Panc1 (cell line): ENCODE measurements around the gene MIER3. TPM values are rescaled to one million over a fixed set of nuclear protein-coding genes. Genes with fewer than 3 reads are reported as not detected.

ENCODE experiments used
- ATAC-seq: fragments of 200-7000 bp; cut with Tn5 transposase; 2 replicates; pipeline ENCODE4 v1.9.1; 2020; ENCODE audit warnings: mild to moderate bottlenecking, moderate library complexity
- BruUV-seq: library from RNA; stranded (reverse); fragments of 400-500 nt; replicated peaks from 2 replicates; lab custom pipeline; 2021; lab: Mats Ljungman, UMichigan
- CTCF ChIA-PET: fragments of 300-600 bp; sonication (Branson Sonifier 250); formaldehyde crosslinking; loops from one replicate; lab custom pipeline; 2022; ENCODE audit warnings: antibody characterized with exemption; lab: Charles Lee
- POLR2A ChIA-PET: fragments of 300-600 bp; sonication (Branson Sonifier 250); formaldehyde crosslinking; loops from one replicate; lab custom pipeline; 2022; ENCODE audit warnings: antibody characterized with exemption; lab: Charles Lee
- DNase-seq: peaks from one replicate; pipeline ENCODE4 v3.0.0-alpha.2; 2010; ENCODE audit warnings: low read depth, low spot score
- H3K27ac ChIP-seq: 2 replicates; pipeline ENCODE4 v1.5.1; 2011; ENCODE audit warnings: mild to moderate bottlenecking, low read length, inconsistent platforms
- H3K27me3 ChIP-seq: fragments of 200-500 bp; sonication (Bioruptor generic); 2 replicates; pipeline ENCODE4 v1.6.0; 2014; ENCODE audit warnings: low read length, inconsistent platforms; ENCODE audit not compliant: control insufficient read depth, insufficient read depth
- H3K36me3 ChIP-seq: fragments of 200-500 bp; sonication (Bioruptor generic); 2 replicates; pipeline ENCODE4 v1.5.1; 2014; ENCODE audit warnings: inconsistent platforms, mild to moderate bottlenecking, low read length, moderate library complexity; ENCODE audit not compliant: control insufficient read depth, insufficient read depth
- H3K4me1 ChIP-seq: 2 replicates; pipeline ENCODE4 v1.5.1; 2011; ENCODE audit warnings: inconsistent platforms, mild to moderate bottlenecking, low read length, moderate library complexity; ENCODE audit not compliant: control insufficient read depth, insufficient read depth
- H3K4me3 ChIP-seq, 2 experiments: 2 replicates each; pipeline ENCODE4 v1.5.1; 2011 to 2012; ENCODE audit warnings: low read depth in 2 of 2, low read length in 2 of 2, mild to moderate bottlenecking in 2 of 2, inconsistent platforms in 1 of 2, moderate library complexity in 1 of 2
- H3K9me3 ChIP-seq: fragments of 200-500 bp; sonication (Bioruptor generic); 2 replicates; pipeline ENCODE4 v1.5.1; 2014; ENCODE audit warnings: low read depth, mild to moderate bottlenecking, inconsistent platforms, low read length, moderate library complexity; ENCODE audit not compliant: control insufficient read depth, insufficient read depth
- POLR2AphosphoS5 ChIP-seq: IDR thresholded peaks from 2 replicates; pipeline ENCODE4 v1.6.1; 2012; ENCODE audit warnings: mild to moderate bottlenecking, low read depth, low read length, moderate library complexity
- REST ChIP-seq, 2 experiments: IDR thresholded peaks; 2 replicates each; pipeline ENCODE4 v1.6.1; 2011 to 2012; ENCODE audit warnings: low read depth in 2 of 2, control low read depth in 1 of 2, low read length in 1 of 2, mild to moderate bottlenecking in 1 of 2, moderate library complexity in 1 of 2; ENCODE audit not compliant: insufficient read depth in 1 of 2
- SIN3A ChIP-seq: IDR thresholded peaks from 2 replicates; pipeline ENCODE4 v1.6.1; 2012; ENCODE audit warnings: low read depth, mild to moderate bottlenecking, low read length, moderate library complexity, borderline replicate concordance; ENCODE audit not compliant: insufficient read depth
- TCF7L2 ChIP-seq: IDR thresholded peaks from 2 replicates; pipeline ENCODE4 v1.6.1; 2011; ENCODE audit warnings: mild to moderate bottlenecking, low read depth, low read length, inconsistent platforms
- in situ Hi-C: cut with HindIII; loops from 2 replicates; pipeline ENCODE4 v1.10.0; 2016; ENCODE audit warnings: low sequenced_read_pairs, low pct_unique_long_range_greater_than_20kb
- intact Hi-C: fragments of 100-400 bp; cut with micrococcal nuclease; formaldehyde crosslinking; loops from one replicate; pipeline ENCODE4 v1.10.0; 2022; ENCODE audit not compliant: unreplicated experiment
- total RNA-seq: library from RNA; stranded (reverse); gene quantifications from one replicate; pipeline ENCODE4 v1.2.1, GENCODE V29; 2021; ENCODE audit not compliant: unreplicated experiment
- TF ChIP-seq, protein P1 (sequence below): fragments of 450-650 bp; IDR thresholded peaks from 2 replicates; pipeline ENCODE4 v1.5.1; 2017; ENCODE audit warnings: mild to moderate bottlenecking

MIER3 gene
- total RNA-seq, 1 experiment from 2014 or later = 29.7 TPM

- H3K4me3 ChIP-seq = no peak overlapping the region
- no peak overlapping the region for H3K27ac ChIP-seq
- intact Hi-C loops = no loop called here
- BruUV-seq = no TSS peak
- ChIA-PET POLR2A (no interaction called here), CTCF (no interaction called here)
- TF ChIP-seq POLR2AphosphoS5 = no peak
- no peak for TF ChIP-seq REST (IDR thresholded peaks at IDR 0.05; ENCODE audit: insufficient read depth in 1 of 2, low read depth in 2 of 2, low read length in 1 of 2)
- no peak for TF ChIP-seq TCF7L2
- no peak for TF ChIP-seq SIN3A
- TF ChIP-seq, protein P1, sequence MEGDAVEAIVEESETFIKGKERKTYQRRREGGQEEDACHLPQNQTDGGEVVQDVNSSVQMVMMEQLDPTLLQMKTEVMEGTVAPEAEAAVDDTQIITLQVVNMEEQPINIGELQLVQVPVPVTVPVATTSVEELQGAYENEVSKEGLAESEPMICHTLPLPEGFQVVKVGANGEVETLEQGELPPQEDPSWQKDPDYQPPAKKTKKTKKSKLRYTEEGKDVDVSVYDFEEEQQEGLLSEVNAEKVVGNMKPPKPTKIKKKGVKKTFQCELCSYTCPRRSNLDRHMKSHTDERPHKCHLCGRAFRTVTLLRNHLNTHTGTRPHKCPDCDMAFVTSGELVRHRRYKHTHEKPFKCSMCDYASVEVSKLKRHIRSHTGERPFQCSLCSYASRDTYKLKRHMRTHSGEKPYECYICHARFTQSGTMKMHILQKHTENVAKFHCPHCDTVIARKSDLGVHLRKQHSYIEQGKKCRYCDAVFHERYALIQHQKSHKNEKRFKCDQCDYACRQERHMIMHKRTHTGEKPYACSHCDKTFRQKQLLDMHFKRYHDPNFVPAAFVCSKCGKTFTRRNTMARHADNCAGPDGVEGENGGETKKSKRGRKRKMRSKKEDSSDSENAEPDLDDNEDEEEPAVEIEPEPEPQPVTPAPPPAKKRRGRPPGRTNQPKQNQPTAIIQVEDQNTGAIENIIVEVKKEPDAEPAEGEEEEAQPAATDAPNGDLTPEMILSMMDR = no peak
- no peaks in the 10 kb centered on the region for H3K4me1 ChIP-seq
- H3K36me3 ChIP-seq = no peaks in the 10 kb centered on the region
- no peaks in the 10 kb centered on the region for H3K9me3 ChIP-seq
- H3K27me3 ChIP-seq = no peaks in the 10 kb centered on the region
- DNase-seq = no peak
- ATAC-seq = no peak
- in situ Hi-C loops = no loop called here
Observed at GRCh38 chr5:56881571-56881970, 70.4 kb downstream of the MIER3 start.

- ChIA-PET POLR2A (no interaction called here), CTCF (no interaction called here)
- Histone ChIP-seq H3K4me1 (no peaks in the 10 kb centered on the region), H3K9me3 (no peaks in the 10 kb centered on the region), H3K27me3 (no peaks in the 10 kb centered on the region), H3K36me3 (peaks cover 7% of the 10 kb centered on the region; the same call in 1 of the 2 replicates), H3K4me3 (no peak overlapping the region), H3K27ac (no peak overlapping the region)
- intact Hi-C loops = no loop called here
- no TSS peak for BruUV-seq
- DNase-seq = no peak
- TF ChIP-seq SIN3A (no peak), POLR2AphosphoS5 (no peak), REST (IDR thresholded peaks at IDR 0.05; ENCODE audit: insufficient read depth in 1 of 2, low read depth in 2 of 2, low read length in 1 of 2) (no peak), TCF7L2 (no peak)
- TF ChIP-seq, protein P1 = no peak
- no peak for ATAC-seq
- in situ Hi-C loops = no loop called here
Observed at GRCh38 chr5:56876327-56876726, 75.6 kb downstream of the MIER3 start.
